DMS153 treated with DMSO at 0.1 percent for 48 hours (cell line): Measurements from ENCODE around the gene ZNHIT1.
"Not testable (repeated sequence)": the region's sequence is repeated elsewhere in the genome, so short reads cannot be mapped to it uniquely, and the experiment has no call there.

Experiments used
- DNase-seq: peaks from one replicate; lab custom pipeline; 2025; ENCODE audit not compliant: unreplicated experiment; lab: John Stamatoyannopoulos, UW

Gene ZNHIT1

GRCh38 chr7:101240226-101241014 is 22.5 kb downstream of the ZNHIT1 start:
- no peak for DNase-seq

- no peak for DNase-seq
Measured at GRCh38 chr7:101241015-101241363, 23.0 kb downstream of the ZNHIT1 start.

- no peak for DNase-seq
Measured at GRCh38 chr7:101241443-101242349, 23.7 kb downstream of the ZNHIT1 start.

- DNase-seq: no peak
Measured at GRCh38 chr7:101243646-101244374, 25.8 kb downstream of the ZNHIT1 start.

GRCh38 chr7:101244375-101245146 is 26.6 kb downstream of the ZNHIT1 start, which contains the start of gene FIS1:
Gene FIS1, minus strand, starts transcription at chr7:101245081. Its CDS starts 77 bp downstream, at chr7:101245004.
- DNase-seq: peak; percentile 90

- DNase-seq: no peak
Measured at GRCh38 chr7:101245147-101245668, 27.2 kb downstream of the ZNHIT1 start.

GRCh38 chr7:101248276-101248675 is 30.3 kb downstream of the ZNHIT1 start:
- DNase-seq: no peak

- DNase-seq: no peak
Measured at GRCh38 chr7:101250324-101250723, 32.4 kb downstream of the ZNHIT1 start.

- DNase-seq: peak; percentile 88
Measured at GRCh38 chr7:101251871-101252659, 34.1 kb downstream of the ZNHIT1 start.

GRCh38 chr7:101253199-101253598 is 35.2 kb downstream of the ZNHIT1 start:
- DNase-seq: not testable (repeated sequence)

- no peak for DNase-seq
Measured at GRCh38 chr7:101255796-101256195, 37.8 kb downstream of the ZNHIT1 start.

GRCh38 chr7:101258243-101258731 is 40.3 kb downstream of the ZNHIT1 start:
- no peak for DNase-seq

- DNase-seq: not testable (repeated sequence)
Measured at GRCh38 chr7:101264102-101264706, 46.2 kb downstream of the ZNHIT1 start.

GRCh38 chr7:101265622-101266516 is 47.9 kb downstream of the ZNHIT1 start:
- no peak for DNase-seq

- DNase-seq: no peak
Measured at GRCh38 chr7:101269664-101270063, 51.7 kb downstream of the ZNHIT1 start.

- no peak for DNase-seq
Measured at GRCh38 chr7:101271021-101271420, 53.1 kb downstream of the ZNHIT1 start.

GRCh38 chr7:101273206-101273605 is 55.2 kb downstream of the ZNHIT1 start:
- DNase-seq: no peak
